AG04450 (cell line): ENCODE measurements around the gene RPS6KB2. TPM values are rescaled to one million over a fixed set of nuclear protein-coding genes. Genes with fewer than 3 reads are reported as not detected.

Source experiments
- CTCF ChIA-PET: fragments of 300-600, 350-600 bp; formaldehyde crosslinking; extraction: SDS; loops from one replicate; lab custom pipeline; 2022; ENCODE audit warnings: antibody characterized with exemption, inconsistent platforms; lab: Charles Lee
- POLR2A ChIA-PET: fragments of 350-600 bp; formaldehyde crosslinking; extraction: SDS; loops from one replicate; lab custom pipeline; 2021; ENCODE audit warnings: antibody characterized with exemption, inconsistent platforms; lab: Yijun Ruan, JAX
- DNase-seq: peaks from one replicate; pipeline ENCODE4 v3.0.0-alpha.2; 2011; ENCODE audit warnings: low read depth, low spot score
- H3K27ac ChIP-seq: one replicate; pipeline ENCODE4 v1.5.1; 2012; ENCODE audit warnings: low read depth, low read length, control low read depth
- H3K27me3 ChIP-seq: one replicate; pipeline ENCODE4 v1.6.0; 2012; ENCODE audit warnings: low read length; ENCODE audit not compliant: control insufficient read depth, insufficient read depth
- H3K4me3 ChIP-seq: 2 replicates; pipeline ENCODE4 v1.5.1; 2011; ENCODE audit warnings: mild to moderate bottlenecking, low read depth, low read length, control low read depth
- H3K9me3 ChIP-seq: 2 replicates; pipeline ENCODE4 v1.5.1; 2012; ENCODE audit warnings: low read length; ENCODE audit not compliant: control insufficient read depth, insufficient read depth
- polyA plus RNA-seq: library from polyadenylated mRNA; depleted of rRNA; stranded (reverse); fragments of >200 nt; gene quantifications from 2 replicates; pipeline ENCODE4 v1.2.3, GENCODE V29; 2011
- TF ChIP-seq, protein P1 (sequence below): IDR thresholded peaks from 2 replicates; pipeline ENCODE4 v1.5.1; 2011; ENCODE audit warnings: low read depth, low read length, control low read depth, inconsistent platforms

RPS6KB2 gene
- polyA plus RNA-seq, 1 experiment: 36.0 TPM

DNA sequence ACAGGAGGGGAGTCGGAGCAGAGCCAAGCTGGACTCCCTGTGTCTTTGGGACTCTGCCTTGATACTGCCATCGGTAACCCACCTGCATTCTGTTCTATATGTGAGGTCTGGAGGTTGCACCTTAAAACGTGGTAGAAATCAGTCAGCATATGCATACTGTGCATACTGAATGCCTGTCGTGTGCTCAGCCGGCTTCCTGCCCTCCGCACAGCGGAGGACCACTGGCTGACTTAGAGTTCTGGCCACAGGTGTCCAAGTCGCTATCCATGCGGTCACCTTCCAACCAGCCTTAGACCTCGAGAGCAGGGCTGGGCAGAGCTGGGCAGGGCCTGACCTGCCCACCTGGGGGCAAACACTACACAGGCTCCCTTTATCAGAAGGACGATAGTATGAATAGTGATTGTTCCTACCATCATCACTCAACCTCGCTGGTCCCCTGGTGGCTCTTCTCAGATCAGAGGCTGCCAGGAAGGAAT, 20.6 kb upstream of the RPS6KB2 start:
- CTCF ChIA-PET: no interaction called here
- TF ChIP-seq, protein P1, sequence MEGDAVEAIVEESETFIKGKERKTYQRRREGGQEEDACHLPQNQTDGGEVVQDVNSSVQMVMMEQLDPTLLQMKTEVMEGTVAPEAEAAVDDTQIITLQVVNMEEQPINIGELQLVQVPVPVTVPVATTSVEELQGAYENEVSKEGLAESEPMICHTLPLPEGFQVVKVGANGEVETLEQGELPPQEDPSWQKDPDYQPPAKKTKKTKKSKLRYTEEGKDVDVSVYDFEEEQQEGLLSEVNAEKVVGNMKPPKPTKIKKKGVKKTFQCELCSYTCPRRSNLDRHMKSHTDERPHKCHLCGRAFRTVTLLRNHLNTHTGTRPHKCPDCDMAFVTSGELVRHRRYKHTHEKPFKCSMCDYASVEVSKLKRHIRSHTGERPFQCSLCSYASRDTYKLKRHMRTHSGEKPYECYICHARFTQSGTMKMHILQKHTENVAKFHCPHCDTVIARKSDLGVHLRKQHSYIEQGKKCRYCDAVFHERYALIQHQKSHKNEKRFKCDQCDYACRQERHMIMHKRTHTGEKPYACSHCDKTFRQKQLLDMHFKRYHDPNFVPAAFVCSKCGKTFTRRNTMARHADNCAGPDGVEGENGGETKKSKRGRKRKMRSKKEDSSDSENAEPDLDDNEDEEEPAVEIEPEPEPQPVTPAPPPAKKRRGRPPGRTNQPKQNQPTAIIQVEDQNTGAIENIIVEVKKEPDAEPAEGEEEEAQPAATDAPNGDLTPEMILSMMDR: no peak

DNA sequence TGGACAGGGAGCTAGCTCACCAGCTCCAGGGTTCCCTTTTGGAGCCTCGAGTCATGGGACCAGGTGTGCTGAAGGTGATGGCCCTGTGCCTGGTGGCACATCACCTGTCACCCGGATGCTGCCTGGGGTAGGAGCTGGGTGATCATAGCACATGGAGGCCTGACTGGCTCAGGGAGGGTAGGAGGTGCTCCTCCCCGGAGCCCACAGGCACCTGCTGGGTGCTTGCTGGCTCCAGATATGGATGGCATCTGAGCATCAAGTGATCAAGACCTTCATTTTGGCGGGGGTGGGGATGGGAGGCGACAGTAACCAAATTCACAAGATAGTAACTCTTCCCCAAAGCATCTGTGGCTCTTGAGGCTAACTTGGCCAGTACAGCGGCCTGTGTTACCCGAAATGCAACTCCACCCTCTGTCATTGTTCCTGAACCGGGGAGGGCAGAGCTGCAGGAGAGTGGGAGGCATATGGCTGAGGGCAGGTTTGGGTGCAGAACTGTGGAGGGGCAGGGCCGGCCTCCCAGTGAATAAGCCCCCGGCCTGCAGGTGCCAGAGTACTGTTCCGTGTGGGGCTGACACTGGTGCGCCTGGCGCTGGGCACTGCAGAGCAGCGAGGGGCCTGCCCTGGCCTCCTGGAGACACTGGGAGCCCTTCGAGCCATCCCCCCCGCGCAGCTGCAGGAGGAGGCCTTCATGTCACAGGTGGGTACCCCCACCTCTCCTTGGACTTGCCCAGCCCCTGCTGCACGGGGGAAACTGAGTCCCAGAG, 19.7 kb upstream of the RPS6KB2 start:
- ChIA-PET POLR2A (no interaction called here), CTCF (no interaction called here)
- no peaks in the 10 kb centered on the region; the same call in 1 of the 2 replicates for H3K9me3 ChIP-seq
- no peak for DNase-seq
- TF ChIP-seq, protein P1: no peak
- peaks cover 35% of the 10 kb centered on the region for H3K27me3 ChIP-seq
- no peak overlapping the region for H3K27ac ChIP-seq
- H3K4me3 ChIP-seq: no peak overlapping the region

More for the DNA sequence above, 20.6 kb upstream of the RPS6KB2 start:
- Histone ChIP-seq H3K9me3 (no peaks in the 10 kb centered on the region; the same call in 1 of the 2 replicates), H3K27ac (no peak overlapping the region), H3K4me3 (no peak overlapping the region), H3K27me3 (peaks cover 30% of the 10 kb centered on the region)
- POLR2A ChIA-PET: interaction anchor here (1.1 kb wide), 1 partner anchor 1507 kb away, joined by 4 read pairs; no protein-coding TSS in a partner anchor
- no peak for DNase-seq

DNA sequence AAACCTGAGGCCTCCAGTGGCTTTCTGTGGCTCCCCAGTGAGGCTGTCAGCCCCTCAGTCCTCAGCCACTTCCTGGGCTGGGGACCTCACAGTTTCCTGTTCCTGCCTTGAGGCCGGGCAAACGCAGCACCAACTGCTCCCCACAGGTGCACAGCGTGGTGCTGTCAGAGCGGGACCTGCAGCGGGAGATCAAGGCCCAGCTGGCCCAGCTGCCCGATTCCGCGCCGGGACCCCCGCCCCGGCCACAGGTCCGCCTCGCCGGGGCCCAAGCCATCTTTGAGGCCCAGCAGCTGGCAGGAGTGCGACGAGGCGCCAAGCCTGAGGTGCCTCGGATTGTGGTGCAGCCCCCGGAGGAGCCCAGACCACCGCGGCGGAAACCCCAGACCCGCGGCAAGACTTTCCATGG, 19.0 kb upstream of the RPS6KB2 start:
- Histone ChIP-seq H3K27ac (no peak overlapping the region), H3K9me3 (no peaks in the 10 kb centered on the region; the same call in 1 of the 2 replicates), H3K27me3 (peaks cover 35% of the 10 kb centered on the region), H3K4me3 (no peak overlapping the region)
- POLR2A ChIA-PET: no interaction called here
- CTCF ChIA-PET: no interaction called here
- TF ChIP-seq, protein P1: no peak
- DNase-seq: no peak

DNA sequence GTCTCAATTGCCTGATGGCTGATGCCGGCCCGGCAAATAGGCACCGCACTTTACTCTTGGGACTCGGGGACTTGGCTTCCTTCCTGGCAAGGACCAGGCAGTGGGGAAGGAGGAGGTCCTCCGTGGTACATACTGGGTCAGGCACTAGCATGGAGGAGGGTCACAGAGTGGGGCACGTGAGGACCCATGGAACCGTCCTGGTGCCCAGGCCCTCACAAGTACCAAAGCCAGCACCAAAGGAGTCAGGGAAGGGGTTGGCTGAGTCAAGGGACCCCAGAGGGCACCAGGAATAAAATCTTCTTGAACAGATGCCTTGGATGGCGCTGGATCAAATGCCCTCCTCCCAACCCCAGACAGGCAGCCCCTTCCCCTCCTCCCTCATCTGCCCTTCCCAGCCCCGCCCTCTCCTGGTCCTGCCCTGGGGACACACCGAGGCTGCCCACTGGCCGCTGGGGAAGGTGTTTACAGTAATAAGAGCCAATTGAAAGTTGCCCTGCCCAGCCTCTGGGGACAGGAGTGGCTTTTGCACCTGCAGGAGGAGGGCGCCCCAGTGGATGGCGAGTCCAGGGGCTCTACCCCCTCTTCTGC, 18.4 kb upstream of the RPS6KB2 start:
- POLR2A ChIA-PET: no interaction called here
- Histone ChIP-seq H3K4me3 (no peak overlapping the region), H3K27ac (no peak overlapping the region), H3K9me3 (no peaks in the 10 kb centered on the region; the same call in 1 of the 2 replicates), H3K27me3 (peaks cover 39% of the 10 kb centered on the region)
- no peak for DNase-seq
- CTCF ChIA-PET: no interaction called here
- TF ChIP-seq, protein P1: no peak

DNA sequence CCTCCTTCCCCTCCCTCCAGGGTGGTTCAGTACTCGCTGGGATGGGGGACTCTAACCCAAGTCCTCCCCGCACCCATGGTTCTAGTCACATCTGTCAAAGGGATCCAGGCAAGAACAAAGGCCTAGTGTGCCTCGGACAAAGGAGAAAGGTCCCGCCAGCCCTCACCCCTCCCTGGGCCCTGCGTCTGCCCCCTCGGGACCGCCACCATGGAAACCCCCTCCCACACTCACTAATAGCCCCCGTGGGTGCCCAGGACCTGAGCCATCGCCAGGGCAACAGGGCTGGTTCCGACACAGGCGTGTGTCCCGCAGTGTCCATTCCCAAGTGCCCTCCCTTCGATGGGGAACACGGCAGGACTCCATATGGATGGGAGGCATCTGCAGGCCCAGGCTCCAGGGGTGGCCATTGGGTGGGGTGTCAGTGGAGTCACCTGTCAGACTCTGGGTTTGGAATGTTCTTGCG, 17.9 kb upstream of the RPS6KB2 start:
- POLR2A ChIA-PET: no interaction called here
- DNase-seq: no peak
- TF ChIP-seq, protein P1: no peak
- no peaks in the 10 kb centered on the region; the same call in 1 of the 2 replicates for H3K9me3 ChIP-seq
- CTCF ChIA-PET: interaction anchor here (1.2 kb wide), 1 partner anchor 8 kb away, joined by 4 read pairs; no protein-coding TSS in a partner anchor
- H3K27ac ChIP-seq: no peak overlapping the region
- peaks cover 43% of the 10 kb centered on the region for H3K27me3 ChIP-seq
- no peak overlapping the region for H3K4me3 ChIP-seq
